DMS53 treated with DMSO at 0.1 percent for 48 hours (cell line): ENCODE data around the gene FAM167B.

Source experiments
- DNase-seq: peaks from one replicate; lab custom pipeline; 2025; ENCODE audit not compliant: unreplicated experiment; lab: John Stamatoyannopoulos, UW

Gene FAM167B

GRCh38 chr1:32221980-32222755 is 24.9 kb upstream of the FAM167B start, which contains the start of the genes EIF3I and TMEM234:
TSS of gene EIF3I (plus strand) at chr1:32222407. CDS start at chr1:32222442, 35 bp downstream.
TSS of gene TMEM234 (minus strand) at chr1:32222353. CDS start at chr1:32222322, 31 bp downstream.
- peak; percentile 77 for DNase-seq

DNA sequence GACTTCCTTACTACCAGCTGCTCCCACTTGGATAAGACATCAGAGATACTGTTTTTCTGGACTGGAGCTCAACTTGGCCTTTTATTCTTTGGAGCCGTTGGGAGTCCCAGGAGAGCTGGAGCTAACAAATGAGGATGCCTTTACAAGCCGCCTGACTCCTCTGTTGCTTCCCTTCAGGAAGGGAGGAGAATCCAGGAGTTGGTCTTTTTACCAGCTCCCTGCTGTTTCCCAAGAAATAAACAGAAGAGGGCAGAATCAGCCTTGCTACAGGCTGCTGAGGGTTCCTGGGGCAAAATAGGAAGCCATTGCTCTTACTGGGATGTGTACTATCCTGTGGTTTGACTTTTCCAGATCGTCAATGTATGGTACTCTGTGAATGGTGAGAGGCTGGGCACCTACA is 23.3 kb upstream of the FAM167B start:
- DNase-seq: no peak

- no peak for DNase-seq
These were observed 22.7 kb upstream of the FAM167B start for GRCh38 chr1:32224285-32224684.

- no peak for DNase-seq
These were observed 18.3 kb upstream of the FAM167B start for GRCh38 chr1:32228771-32229170.

- DNase-seq: no peak
These were observed 15.1 kb upstream of the FAM167B start for GRCh38 chr1:32231843-32232432.

DNA sequence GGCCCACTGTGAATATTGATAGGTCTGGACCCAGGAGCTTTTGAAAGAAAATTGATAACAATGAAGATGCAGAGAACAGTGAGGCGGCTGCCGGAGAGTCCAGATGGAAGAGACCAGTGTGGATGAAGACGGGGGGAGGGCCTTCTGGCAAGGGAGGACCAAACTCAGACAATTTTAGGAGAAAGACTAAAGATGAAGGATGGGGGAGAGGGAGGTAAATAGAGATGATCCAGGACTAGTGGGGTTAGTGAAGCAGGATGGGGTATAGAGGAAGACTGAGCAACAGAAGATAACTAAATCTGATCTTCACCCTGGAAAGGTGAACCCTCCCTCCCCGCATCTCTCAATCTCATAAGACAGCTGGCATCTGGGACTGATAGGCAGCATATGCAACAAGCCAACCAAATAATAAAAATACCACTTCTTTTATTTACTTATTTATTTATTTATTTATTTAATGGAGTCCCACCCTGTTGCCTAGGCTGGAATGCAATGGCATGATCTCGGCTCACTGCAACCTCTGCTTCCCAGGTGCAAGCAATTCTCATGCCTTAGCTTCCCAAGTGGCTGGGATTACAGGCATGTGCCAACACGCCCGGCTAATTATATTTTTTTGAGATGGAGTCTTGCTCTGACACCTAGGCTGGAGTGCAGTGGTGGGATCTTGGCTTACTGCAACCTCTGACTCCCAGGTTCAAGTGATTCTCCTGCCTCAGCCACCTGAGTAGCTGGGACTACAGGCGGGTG is 14.3 kb upstream of the FAM167B start:
- DNase-seq: no peak

DNA sequence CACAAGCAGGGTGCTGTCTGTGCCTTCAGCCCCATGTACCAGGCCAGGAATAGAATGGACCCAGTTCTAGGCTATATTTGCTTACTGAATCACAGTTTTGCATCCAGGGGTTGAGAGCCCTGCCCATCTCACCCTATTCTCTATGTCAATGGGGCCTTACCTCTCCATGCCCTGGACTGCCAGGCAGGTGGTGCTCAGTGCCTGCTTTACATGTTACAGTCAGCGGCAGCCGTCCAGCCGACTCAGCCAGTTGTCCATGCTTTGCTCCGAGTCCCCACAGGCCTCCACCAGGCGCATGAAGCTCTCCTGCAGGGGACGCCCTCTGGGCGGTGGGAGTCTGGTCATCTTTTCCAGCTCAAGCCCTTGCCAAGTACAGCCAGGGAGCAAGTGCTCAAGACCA is 12.2 kb upstream of the FAM167B start:
- no peak for DNase-seq

DNA sequence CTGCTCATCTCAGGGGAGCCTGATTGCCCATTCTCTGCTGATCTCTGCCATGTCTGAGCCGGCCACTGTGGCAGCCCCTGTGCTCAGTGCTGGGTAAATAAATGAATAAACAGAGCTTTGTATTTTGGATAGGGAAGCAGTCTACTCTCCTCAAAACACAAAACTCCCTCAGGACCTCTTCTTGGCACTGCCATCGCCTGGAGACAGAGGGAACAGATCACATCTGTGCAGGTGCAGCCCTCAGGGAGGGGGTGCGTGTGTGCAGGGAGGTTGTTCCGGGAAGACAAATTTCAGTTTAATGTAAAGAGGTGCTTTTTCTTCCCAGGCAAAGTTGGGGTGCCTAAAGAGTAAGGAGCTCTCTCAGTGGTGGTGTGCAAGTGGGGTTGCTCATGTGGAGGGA is 7.7 kb upstream of the FAM167B start:
- peak; percentile 34 for DNase-seq

- peak; percentile 34 for DNase-seq
These were observed 7.3 kb upstream of the FAM167B start for GRCh38 chr1:32239790-32240139.

- peak; percentile 90 for DNase-seq
These were observed 6.7 kb upstream of the FAM167B start for GRCh38 chr1:32240140-32240951.

GRCh38 chr1:32241001-32241763 is 5.8 kb upstream of the FAM167B start:
- DNase-seq: peak; percentile 78

- no peak for DNase-seq
These were observed 4.6 kb upstream of the FAM167B start for GRCh38 chr1:32242341-32242851.

DNA sequence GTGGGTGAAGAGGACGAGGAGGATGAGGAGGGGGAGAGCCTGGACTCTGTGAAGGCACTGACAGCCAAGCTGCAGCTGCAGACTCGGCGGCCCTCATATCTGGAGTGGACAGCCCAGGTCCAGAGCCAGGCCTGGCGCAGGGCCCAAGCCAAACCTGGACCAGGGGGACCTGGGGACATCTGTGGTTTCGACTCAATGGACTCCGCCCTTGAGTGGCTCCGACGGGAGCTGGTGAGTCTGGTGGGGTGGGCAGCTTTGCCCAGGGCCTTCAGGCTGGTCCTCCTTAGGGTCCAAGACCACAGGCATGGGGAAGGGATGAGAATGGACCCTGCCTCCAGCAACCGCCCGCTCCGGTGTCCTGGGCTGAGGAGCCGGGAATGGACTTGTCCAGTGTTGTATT is 430 bp downstream of the FAM167B start:
- no peak for DNase-seq

DNA sequence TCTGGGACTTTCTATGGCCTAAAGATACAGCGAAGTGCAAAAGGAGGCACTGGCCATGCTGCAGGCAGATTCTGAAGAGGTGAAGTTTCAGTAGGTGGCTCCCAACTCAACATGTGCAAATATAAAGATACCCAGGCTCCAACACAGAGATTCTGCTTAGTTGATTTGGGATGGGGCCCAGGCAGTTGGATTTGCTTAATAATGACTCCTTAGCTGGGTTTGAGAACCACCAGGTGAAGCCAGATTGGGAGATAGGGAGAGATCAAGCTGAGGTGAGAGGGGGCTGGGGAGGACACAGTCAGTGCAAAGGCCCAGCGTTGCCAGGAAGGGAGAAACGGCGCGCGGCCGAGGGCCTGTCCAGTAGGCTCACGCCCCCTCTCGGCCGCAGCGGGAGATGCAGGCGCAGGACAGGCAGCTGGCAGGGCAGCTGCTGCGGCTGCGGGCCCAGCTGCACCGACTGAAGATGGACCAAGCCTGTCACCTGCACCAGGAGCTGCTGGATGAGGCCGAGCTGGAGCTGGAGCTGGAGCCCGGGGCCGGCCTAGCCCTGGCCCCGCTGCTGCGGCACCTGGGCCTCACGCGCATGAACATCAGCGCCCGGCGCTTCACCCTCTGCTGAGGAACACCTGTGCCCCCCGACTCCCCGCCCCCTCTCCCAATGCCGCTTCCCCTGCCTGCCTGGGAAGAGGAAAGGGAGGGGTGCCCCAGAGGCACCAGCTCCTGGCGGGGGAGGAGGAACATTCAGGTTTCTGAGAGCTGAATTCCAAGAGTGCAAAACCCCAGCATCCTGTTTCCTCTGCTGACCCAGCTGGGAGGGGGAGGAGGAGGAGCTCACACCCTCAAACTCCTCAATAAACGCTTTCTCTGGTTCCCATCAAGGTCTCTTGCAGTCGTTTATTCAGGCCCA is 1.2 kb downstream of the FAM167B start:
- peak; percentile 90 for DNase-seq

DNA sequence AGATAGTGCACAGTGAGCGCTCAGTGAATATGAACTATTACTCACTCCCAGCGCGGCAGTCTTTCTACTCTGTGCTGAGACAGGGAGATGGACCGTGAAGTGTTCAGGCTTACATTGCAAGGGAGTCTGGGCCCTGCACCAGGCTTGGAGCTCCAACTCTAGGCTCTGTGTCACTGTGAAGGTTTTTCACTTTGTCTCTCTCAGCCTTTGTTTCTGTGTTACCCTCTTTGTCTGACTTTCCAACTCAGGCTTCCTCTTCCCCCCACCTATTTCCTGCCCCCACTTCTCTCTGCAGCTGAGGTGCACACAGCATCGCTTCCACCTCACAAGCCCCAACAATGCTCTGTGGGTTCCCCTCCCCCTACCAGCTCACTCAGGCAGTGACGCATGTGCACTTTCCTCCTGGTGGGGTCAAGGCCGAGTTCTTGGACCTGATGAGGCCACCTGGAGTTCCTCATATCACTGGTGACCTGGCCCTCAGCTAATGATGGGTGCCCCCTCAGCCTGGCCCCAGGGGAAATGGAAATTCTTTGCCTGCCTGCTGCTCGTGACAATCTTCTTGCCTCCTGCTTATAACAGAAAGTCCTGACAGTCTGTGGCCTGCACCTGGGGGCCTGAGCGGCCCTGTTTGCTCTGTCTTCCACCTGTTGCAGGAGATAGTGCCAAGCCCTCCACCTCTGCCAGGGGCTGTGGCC is 3.0 kb downstream of the FAM167B start:
- no peak for DNase-seq

GRCh38 chr1:32250893-32251716 is 4.1 kb downstream of the FAM167B start, which contains the start of gene LCK:
TSS of gene LCK (plus strand) at chr1:32251265. CDS start at chr1:32274330, 23,065 bp downstream.
- DNase-seq: no peak
